ENCODE results near the gene LRRC32. TPM values are rescaled to one million over a fixed set of nuclear protein-coding genes. Genes with fewer than 3 reads are reported as not detected.

The LRRC32 gene
- total RNA-seq, 4 donors from 2014 or later, result 19.1 to 87.5 (median 45.3) TPM

GRCh38 chr11:76649851-76650372 lies 20.6 kb downstream of the LRRC32 start:
- no peaks in the 10 kb centered on the region for H3K27me3 ChIP-seq
- intact Hi-C loops (cut with DNase I), result no loop called here
- H3K4me3 ChIP-seq, result no peak overlapping the region
- 69% methylated on average over 2 of the region's 2 CpGs for WGBS
- H3K4me1 ChIP-seq, result peaks cover 24 to 33% (median 27%) of the 10 kb centered on the region in 4 donors
- DNase-seq (ENCODE audit: extremely low spot score), result no peak
- TF ChIP-seq POLR2AphosphoS5 (IDR thresholded peaks at IDR 0.05) (no peak), POLR2A (IDR thresholded peaks at IDR 0.05; ENCODE audit: low read depth) (no peak), EP300 (IDR thresholded peaks at IDR 0.05) (no peak)
- TF ChIP-seq, protein P1, sequence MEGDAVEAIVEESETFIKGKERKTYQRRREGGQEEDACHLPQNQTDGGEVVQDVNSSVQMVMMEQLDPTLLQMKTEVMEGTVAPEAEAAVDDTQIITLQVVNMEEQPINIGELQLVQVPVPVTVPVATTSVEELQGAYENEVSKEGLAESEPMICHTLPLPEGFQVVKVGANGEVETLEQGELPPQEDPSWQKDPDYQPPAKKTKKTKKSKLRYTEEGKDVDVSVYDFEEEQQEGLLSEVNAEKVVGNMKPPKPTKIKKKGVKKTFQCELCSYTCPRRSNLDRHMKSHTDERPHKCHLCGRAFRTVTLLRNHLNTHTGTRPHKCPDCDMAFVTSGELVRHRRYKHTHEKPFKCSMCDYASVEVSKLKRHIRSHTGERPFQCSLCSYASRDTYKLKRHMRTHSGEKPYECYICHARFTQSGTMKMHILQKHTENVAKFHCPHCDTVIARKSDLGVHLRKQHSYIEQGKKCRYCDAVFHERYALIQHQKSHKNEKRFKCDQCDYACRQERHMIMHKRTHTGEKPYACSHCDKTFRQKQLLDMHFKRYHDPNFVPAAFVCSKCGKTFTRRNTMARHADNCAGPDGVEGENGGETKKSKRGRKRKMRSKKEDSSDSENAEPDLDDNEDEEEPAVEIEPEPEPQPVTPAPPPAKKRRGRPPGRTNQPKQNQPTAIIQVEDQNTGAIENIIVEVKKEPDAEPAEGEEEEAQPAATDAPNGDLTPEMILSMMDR (IDR thresholded peaks at IDR 0.05), result no peak
- H3K27ac ChIP-seq (replicated peaks in 1 of 4), result peak overlapping the region in 1 of 4 donors; percentile 26
- peaks cover 0 to 11% (median 7%) of the 10 kb centered on the region in 4 donors for H3K9me3 ChIP-seq
- H3K36me3 ChIP-seq, result no peaks in the 10 kb centered on the region

GRCh38 chr11:76649011-76649410 lies 21.5 kb downstream of the LRRC32 start:
- 61% methylated on average over 6 of the region's 6 CpGs for WGBS

GRCh38 chr11:76648061-76648460 lies 22.5 kb downstream of the LRRC32 start:
- Histone ChIP-seq H3K27me3 (no peaks in the 10 kb centered on the region), H3K27ac (replicated peaks in 1 of 4) (no peak overlapping the region), H3K36me3 (no peaks in the 10 kb centered on the region), H3K4me3 (no peak overlapping the region), H3K4me1 (peaks cover 7 to 14% (median 12%) of the 10 kb centered on the region in 4 donors), H3K9me3 (peaks cover 0 to 11% (median 7%) of the 10 kb centered on the region in 4 donors)
- intact Hi-C loops (cut with DNase I), result no loop called here
- TF ChIP-seq, protein P1 (IDR thresholded peaks at IDR 0.05), result no peak
- TF ChIP-seq POLR2A (IDR thresholded peaks at IDR 0.05; ENCODE audit: low read depth) (no peak), EP300 (IDR thresholded peaks at IDR 0.05) (no peak), POLR2AphosphoS5 (IDR thresholded peaks at IDR 0.05) (no peak)
- DNase-seq (ENCODE audit: extremely low spot score), result no peak

More at GRCh38 chr11:76649011-76649410, 21.5 kb downstream of the LRRC32 start:
- H3K4me1 ChIP-seq, result peaks cover 15 to 24% (median 18%) of the 10 kb centered on the region in 4 donors
- intact Hi-C loops (cut with DNase I), result no loop called here
- no peak overlapping the region for H3K4me3 ChIP-seq
- no peak for DNase-seq (ENCODE audit: extremely low spot score)
- H3K27ac ChIP-seq (replicated peaks in 1 of 4), result no peak overlapping the region
- TF ChIP-seq, protein P1 (IDR thresholded peaks at IDR 0.05), result no peak
- TF ChIP-seq EP300 (IDR thresholded peaks at IDR 0.05), result no peak
- H3K9me3 ChIP-seq, result peaks cover 0 to 11% (median 7%) of the 10 kb centered on the region in 4 donors
- no peaks in the 10 kb centered on the region for H3K36me3 ChIP-seq
- H3K27me3 ChIP-seq, result no peaks in the 10 kb centered on the region

- WGBS, result 82% methylated on average over 4 of the region's 4 CpGs
Measured at GRCh38 chr11:76646882-76647534, 23.5 kb downstream of the LRRC32 start.

More at GRCh38 chr11:76646882-76647534, 23.5 kb downstream of the LRRC32 start:
- no peak for DNase-seq (ENCODE audit: extremely low spot score)
- peaks cover 7 to 13% (median 11%) of the 10 kb centered on the region in 4 donors for H3K4me1 ChIP-seq
- H3K4me3 ChIP-seq, result no peak overlapping the region
- intact Hi-C loops (cut with DNase I), result no loop called here
- no peaks in the 10 kb centered on the region for H3K27me3 ChIP-seq
- H3K27ac ChIP-seq (replicated peaks in 1 of 4), result no peak overlapping the region
- no peaks in the 10 kb centered on the region for H3K36me3 ChIP-seq
- TF ChIP-seq POLR2AphosphoS5 (IDR thresholded peaks at IDR 0.05) (no peak), EP300 (IDR thresholded peaks at IDR 0.05) (no peak), POLR2A (IDR thresholded peaks at IDR 0.05; ENCODE audit: low read depth) (no peak)
- TF ChIP-seq, protein P1 (IDR thresholded peaks at IDR 0.05), result no peak
- peaks cover 0 to 11% (median 7%) of the 10 kb centered on the region in 4 donors for H3K9me3 ChIP-seq
